GM12878 (cell line): ENCODE data around the gene CTR9. TPM values are rescaled to one million over a fixed set of nuclear protein-coding genes. Genes with fewer than 3 reads are reported as not detected.

Experiments
- ATAC-seq: fragments of 200-7000 bp; cut with Tn5 transposase; 3 replicates; pipeline ENCODE4 v1.9.1; 2020; ENCODE audit warnings: mild to moderate bottlenecking, moderate library complexity
- BruUV-seq: library from RNA; stranded (reverse); fragments of 400-500 nt; replicated peaks from 2 replicates; lab custom pipeline; 2021; lab: Mats Ljungman, UMichigan
- CTCF ChIA-PET: fragments of 300-600 bp; sonication (Branson Sonifier 250); formaldehyde crosslinking; extraction: SDS; loops from one replicate; lab custom pipeline; 2021; ENCODE audit warnings: inconsistent platforms; lab: Yijun Ruan, JAX
- POLR2A ChIA-PET: fragments of 350-600 bp; formaldehyde crosslinking; extraction: SDS; loops from one replicate; lab custom pipeline; 2021; ENCODE audit warnings: inconsistent platforms; lab: Charles Lee
- RAD21 ChIA-PET: fragments of 300-600 bp; sonication (Branson Sonifier 250); formaldehyde crosslinking; loops from one replicate; lab custom pipeline; 2023; ENCODE audit warnings: antibody characterized with exemption; ENCODE audit not compliant: unreplicated experiment; lab: Charles Lee
- SMC1A ChIA-PET: fragments of 300-600 bp; sonication (Branson Sonifier 250); formaldehyde crosslinking; loops from one replicate; lab custom pipeline; 2023; ENCODE audit not compliant: unreplicated experiment, uncharacterized antibody; lab: Charles Lee
- DNase-seq: peaks from one replicate; pipeline ENCODE4 v3.0.0-alpha.2; 2011; ENCODE audit warnings: low read depth, low spot score
- FAIRE-seq: peaks from 3 replicates; lab custom pipeline; 2011; peaks lifted over from hg19 to GRCh38; lab: Jason Lieb, UNC
- H2AFZ ChIP-seq: 2 replicates; pipeline ENCODE4 v1.6.0; 2011; ENCODE audit warnings: low read depth, low read length, control low read depth; ENCODE audit not compliant: control insufficient read depth
- H3K27ac ChIP-seq: 2 replicates; pipeline ENCODE4 v1.5.1; 2011; ENCODE audit warnings: control low read depth; ENCODE audit not compliant: control insufficient read depth, insufficient read depth
- H3K27me3 ChIP-seq, 2 experiments: replicated peaks in 1 of 2; 2 replicates each; pipeline versions ENCODE4 v1.6.0 to v1.6.1; 2011; ENCODE audit warnings: low read length in 1 of 2; ENCODE audit not compliant: control insufficient read depth in 2 of 2, insufficient read depth in 2 of 2
- H3K36me3 ChIP-seq, 2 experiments: 2 replicates each; pipeline ENCODE4 v1.5.1; 2011; ENCODE audit warnings: low read length in 1 of 2; ENCODE audit not compliant: control insufficient read depth in 2 of 2, insufficient read depth in 2 of 2
- H3K4me1 ChIP-seq: 2 replicates; pipeline ENCODE4 v1.6.1; 2011; ENCODE audit warnings: mild to moderate bottlenecking, low read length, moderate library complexity, mixed read lengths; ENCODE audit not compliant: control insufficient read depth, insufficient read depth
- H3K4me2 ChIP-seq: 2 replicates; pipeline ENCODE4 v1.6.0; 2011; ENCODE audit warnings: control low read depth; ENCODE audit not compliant: control insufficient read depth, insufficient read depth
- H3K4me3 ChIP-seq: fragments of 200-600 bp; sonication (generic); 2 replicates; pipeline ENCODE4 v1.5.1; 2016
- H3K79me2 ChIP-seq: 2 replicates; pipeline ENCODE4 v1.6.0; 2011; ENCODE audit warnings: low read length; ENCODE audit not compliant: control insufficient read depth, insufficient read depth
- H3K9ac ChIP-seq: 2 replicates; pipeline ENCODE4 v1.8.0; 2011; ENCODE audit warnings: low read length, control low read depth, mixed read lengths; ENCODE audit not compliant: control insufficient read depth, insufficient read depth
- H3K9me3 ChIP-seq: replicated peaks from 3 replicates; pipeline ENCODE4 v1.5.1; 2011; ENCODE audit warnings: mild to moderate bottlenecking, low read length; ENCODE audit not compliant: control insufficient read depth, insufficient read depth
- H4K20me1 ChIP-seq: 2 replicates; pipeline ENCODE4 v1.6.0; 2011; ENCODE audit not compliant: control insufficient read depth, insufficient read depth
- ATF7 ChIP-seq: fragments of 450-650 bp; IDR thresholded peaks from 2 replicates; pipeline ENCODE4 v1.6.1; 2016; ENCODE audit warnings: low read depth, mild to moderate bottlenecking
- CHD1 ChIP-seq: IDR thresholded peaks from 2 replicates; pipeline ENCODE4 v1.6.1; 2012; ENCODE audit warnings: low read depth, low read length, improper control_type of control experiment
- CREM ChIP-seq: IDR thresholded peaks from 2 replicates; pipeline ENCODE4 v1.6.1; 2014; ENCODE audit warnings: antibody characterized with exemption, low read depth
- ETV6 ChIP-seq, 2 experiments: fragments of 450-650 bp in 1 of 2; IDR thresholded peaks in 1 of 2; conservative IDR thresholded peaks in 1 of 2; 2 replicates each; pipeline ENCODE4 v1.6.1; 2014; ENCODE audit warnings: antibody characterized with exemption in 1 of 2, borderline replicate concordance in 1 of 2, low read depth in 1 of 2, mild to moderate bottlenecking in 1 of 2, moderate library complexity in 1 of 2
- GABPA ChIP-seq: IDR thresholded peaks from 2 replicates; pipeline ENCODE4 v1.6.1; 2014; ENCODE audit warnings: antibody characterized with exemption, low read depth, mild to moderate bottlenecking, inconsistent platforms
- GATAD2B ChIP-seq: fragments of 450-650 bp; conservative IDR thresholded peaks from 2 replicates; pipeline ENCODE4 v1.6.1; 2017; ENCODE audit warnings: low read depth, mild to moderate bottlenecking, moderate library complexity
- KAT2A ChIP-seq: conservative IDR thresholded peaks from 2 replicates; pipeline ENCODE4 v1.6.1; 2011; ENCODE audit warnings: low read depth, low read length; ENCODE audit not compliant: control insufficient read depth
- MEF2B ChIP-seq: fragments of 450-650 bp; IDR thresholded peaks from 2 replicates; pipeline ENCODE4 v1.6.1; 2018; ENCODE audit warnings: mild to moderate bottlenecking, moderate library complexity; ENCODE audit not compliant: partially characterized antibody, poor library complexity, severe bottlenecking
- RELA ChIP-seq: fragments of 450-650 bp; IDR thresholded peaks from 2 replicates; pipeline ENCODE4 v1.8.0; 2014; ENCODE audit warnings: borderline replicate concordance; ENCODE audit not compliant: partially characterized antibody
- SMAD1 ChIP-seq: fragments of 450-650 bp; IDR thresholded peaks from 2 replicates; pipeline ENCODE4 v1.6.1; 2018; ENCODE audit warnings: mild to moderate bottlenecking, low read depth; ENCODE audit not compliant: partially characterized antibody
- TCF3 ChIP-seq: IDR thresholded peaks from 2 replicates; pipeline ENCODE4 v1.6.1; 2012; ENCODE audit warnings: low read depth, mild to moderate bottlenecking, low read length, borderline replicate concordance; ENCODE audit not compliant: insufficient read depth
- TCF7 ChIP-seq: IDR thresholded peaks from 2 replicates; pipeline ENCODE4 v1.6.1; 2014; ENCODE audit warnings: antibody characterized with exemption, borderline replicate concordance
- ZSCAN29 ChIP-seq: fragments of 450-650 bp; IDR thresholded peaks from 2 replicates; pipeline ENCODE4 v1.6.1; 2017; ENCODE audit warnings: mild to moderate bottlenecking, moderate library complexity
- ZZZ3 ChIP-seq: IDR thresholded peaks from 2 replicates; pipeline ENCODE4 v1.6.1; 2011; ENCODE audit warnings: low read depth; ENCODE audit not compliant: control insufficient read depth, insufficient read length
- WGBS: methylation state at CpG from one replicate; pipeline ENCODE4 v1.1.6; 2016; ENCODE audit warnings: low lambda C conversion rate; ENCODE audit not compliant: insufficient replicate concordance, insufficient coverage; ENCODE audit errors: missing lambda C conversion rate; 5-methylcytosine and 5-hydroxymethylcytosine counted together
- in situ Hi-C: fragments of 300-500 bp; cut with MboI; formaldehyde crosslinking; loops from 9 replicates; pipeline ENCODE4 v1.14.3; 2018; ENCODE audit warnings: mixed read lengths
- intact Hi-C: fragments of 100-400 bp; cut with micrococcal nuclease; formaldehyde crosslinking; loops from one replicate; pipeline ENCODE4 v1.14.2; 2022; ENCODE audit not compliant: unreplicated experiment
- polyA plus RNA-seq, 11 experiments: library from polyadenylated mRNA; depleted of rRNA in 4 of 11; unstranded in 6 of 11; stranded (reverse) in 5 of 11; fragments of >200 nt; fragmentation: Nextera tagmentation in 4 of 11; fragmentation: Illumina TruSeq in 1 of 11; extraction: Ambion mirVana in 4 of 11; extraction: Trizol in 1 of 11; gene quantifications; 1 replicate in 1 of 11; 2 replicates in 10 of 11; pipeline versions ENCODE4 v1.2.1 to v1.2.3, GENCODE V29; 2011 to 2016; ENCODE audit warnings: inconsistent platforms in 2 of 11, missing spikeins in 2 of 11, low read depth in 1 of 11
- total RNA-seq, 4 experiments: library from RNA; depleted of rRNA in 3 of 4; stranded (reverse); fragments of >200 nt in 3 of 4; fragmentation: Illumina TruSeq in 1 of 4; extraction: Trizol in 1 of 4; gene quantifications; 2 replicates each; pipeline versions ENCODE4 v1.2.1 to v1.2.3, GENCODE V29; 2013 to 2021
- TF ChIP-seq, protein P1 (sequence below): IDR thresholded peaks from 2 replicates; pipeline ENCODE4 v1.6.1; 2011; ENCODE audit warnings: low read depth, mild to moderate bottlenecking, low read length, moderate library complexity, borderline replicate concordance; ENCODE audit errors: extremely low read depth
- TF ChIP-seq, protein P2 (sequence below): fragments of 450-650 bp; IDR thresholded peaks from 2 replicates; pipeline ENCODE4 v1.6.1; 2017; ENCODE audit warnings: mild to moderate bottlenecking, moderate library complexity
- TF ChIP-seq, protein P3 (sequence below): fragments of 450-650 bp; formaldehyde crosslinking; IDR thresholded peaks from 2 replicates; pipeline ENCODE4 v1.4.0; 2020; ENCODE audit warnings: mild to moderate bottlenecking, moderate library complexity

CTR9 gene
- total and polyA plus RNA-seq, 10 of the 15 experiments (the other 5 are each of a cell fraction or from before 2014, with no cell fraction given): 13.9 to 54.9 (median 28.9) TPM

DNA sequence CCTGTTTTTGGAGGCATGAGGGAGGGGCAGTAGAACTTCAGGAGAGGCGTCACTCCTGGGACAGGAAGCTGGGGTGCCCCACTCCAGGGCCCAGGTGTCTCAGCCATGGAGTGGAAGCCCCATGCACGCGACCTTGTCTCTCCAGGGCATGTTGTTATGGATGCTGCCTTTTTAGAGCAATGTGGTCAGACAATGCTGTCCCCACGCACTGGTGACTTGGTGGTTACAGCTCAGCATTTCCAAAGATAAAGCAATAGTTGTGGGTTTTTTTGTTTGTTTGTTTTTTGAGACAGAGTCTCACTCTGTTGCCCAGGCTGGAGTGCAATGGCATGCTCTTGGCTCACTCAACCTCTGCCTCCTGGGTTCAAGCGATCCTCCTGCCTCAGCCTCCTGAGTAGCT lies 35.4 kb downstream of the CTR9 start:
- no peaks in the 10 kb centered on the region for H3K36me3 ChIP-seq
- no peaks in the 10 kb centered on the region for H3K4me1 ChIP-seq
- RAD21 ChIA-PET: no interaction called here
- CTCF ChIA-PET: interaction anchor here (0.8 to 1.4 kb wide), 2 partner anchors 16 to 241 kb away, joined by 3 to 4 read pairs; no protein-coding TSS in a partner anchor
- in situ Hi-C loops: no loop called here
- H3K9ac ChIP-seq: no peak overlapping the region
- no peak overlapping the region for H3K4me3 ChIP-seq
- FAIRE-seq (no peak), ATAC-seq (no peak), DNase-seq (no peak)
- no peak overlapping the region for H3K4me2 ChIP-seq
- no peaks in the 10 kb centered on the region for H3K9me3 ChIP-seq
- no peaks in the 10 kb centered on the region for H3K27me3 ChIP-seq
- intact Hi-C loops: no loop called here
- H4K20me1 ChIP-seq: no peaks in the 10 kb centered on the region
- SMC1A ChIA-PET: no interaction called here
- no TSS peak for BruUV-seq
- no peak overlapping the region for H2AFZ ChIP-seq
- no peak overlapping the region for H3K27ac ChIP-seq
- POLR2A ChIA-PET: interaction anchor here (0.6 kb wide), 1 partner anchor 13 kb away, joined by 4 read pairs; no protein-coding TSS in a partner anchor
- H3K79me2 ChIP-seq: no peaks in the 10 kb centered on the region
- 74% methylated on average over 5 of the region's 5 CpGs for WGBS
- TF ChIP-seq ZSCAN29 (no peak), TCF7 (no peak), CREM (no peak), KAT2A (no peak), TCF3 (no peak), RELA (no peak), ZZZ3 (no peak), SMAD1 (no peak), ATF7 (no peak), MEF2B (no peak), GATAD2B (no peak), GABPA (no peak), CHD1 (no peak), ETV6 (conservative IDR thresholded peaks at IDR 0.05 in 1 of 2, IDR thresholded peaks at IDR 0.05 in 1 of 2; ENCODE audit: borderline replicate concordance in 1 of 2, low read depth in 1 of 2) (no peak)
- TF ChIP-seq, protein P1, sequence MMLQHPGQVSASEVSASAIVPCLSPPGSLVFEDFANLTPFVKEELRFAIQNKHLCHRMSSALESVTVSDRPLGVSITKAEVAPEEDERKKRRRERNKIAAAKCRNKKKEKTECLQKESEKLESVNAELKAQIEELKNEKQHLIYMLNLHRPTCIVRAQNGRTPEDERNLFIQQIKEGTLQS: no peak
- TF ChIP-seq, protein P2, sequence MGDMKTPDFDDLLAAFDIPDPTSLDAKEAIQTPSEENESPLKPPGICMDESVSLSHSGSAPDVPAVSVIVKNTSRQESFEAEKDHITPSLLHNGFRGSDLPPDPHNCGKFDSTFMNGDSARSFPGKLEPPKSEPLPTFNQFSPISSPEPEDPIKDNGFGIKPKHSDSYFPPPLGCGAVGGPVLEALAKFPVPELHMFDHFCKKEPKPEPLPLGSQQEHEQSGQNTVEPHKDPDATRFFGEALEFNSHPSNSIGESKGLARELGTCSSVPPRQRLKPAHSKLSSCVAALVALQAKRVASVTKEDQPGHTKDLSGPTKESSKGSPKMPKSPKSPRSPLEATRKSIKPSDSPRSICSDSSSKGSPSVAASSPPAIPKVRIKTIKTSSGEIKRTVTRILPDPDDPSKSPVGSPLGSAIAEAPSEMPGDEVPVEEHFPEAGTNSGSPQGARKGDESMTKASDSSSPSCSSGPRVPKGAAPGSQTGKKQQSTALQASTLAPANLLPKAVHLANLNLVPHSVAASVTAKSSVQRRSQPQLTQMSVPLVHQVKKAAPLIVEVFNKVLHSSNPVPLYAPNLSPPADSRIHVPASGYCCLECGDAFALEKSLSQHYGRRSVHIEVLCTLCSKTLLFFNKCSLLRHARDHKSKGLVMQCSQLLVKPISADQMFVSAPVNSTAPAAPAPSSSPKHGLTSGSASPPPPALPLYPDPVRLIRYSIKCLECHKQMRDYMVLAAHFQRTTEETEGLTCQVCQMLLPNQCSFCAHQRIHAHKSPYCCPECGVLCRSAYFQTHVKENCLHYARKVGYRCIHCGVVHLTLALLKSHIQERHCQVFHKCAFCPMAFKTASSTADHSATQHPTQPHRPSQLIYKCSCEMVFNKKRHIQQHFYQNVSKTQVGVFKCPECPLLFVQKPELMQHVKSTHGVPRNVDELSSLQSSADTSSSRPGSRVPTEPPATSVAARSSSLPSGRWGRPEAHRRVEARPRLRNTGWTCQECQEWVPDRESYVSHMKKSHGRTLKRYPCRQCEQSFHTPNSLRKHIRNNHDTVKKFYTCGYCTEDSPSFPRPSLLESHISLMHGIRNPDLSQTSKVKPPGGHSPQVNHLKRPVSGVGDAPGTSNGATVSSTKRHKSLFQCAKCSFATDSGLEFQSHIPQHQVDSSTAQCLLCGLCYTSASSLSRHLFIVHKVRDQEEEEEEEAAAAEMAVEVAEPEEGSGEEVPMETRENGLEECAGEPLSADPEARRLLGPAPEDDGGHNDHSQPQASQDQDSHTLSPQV: no peak
- TF ChIP-seq, protein P3, sequence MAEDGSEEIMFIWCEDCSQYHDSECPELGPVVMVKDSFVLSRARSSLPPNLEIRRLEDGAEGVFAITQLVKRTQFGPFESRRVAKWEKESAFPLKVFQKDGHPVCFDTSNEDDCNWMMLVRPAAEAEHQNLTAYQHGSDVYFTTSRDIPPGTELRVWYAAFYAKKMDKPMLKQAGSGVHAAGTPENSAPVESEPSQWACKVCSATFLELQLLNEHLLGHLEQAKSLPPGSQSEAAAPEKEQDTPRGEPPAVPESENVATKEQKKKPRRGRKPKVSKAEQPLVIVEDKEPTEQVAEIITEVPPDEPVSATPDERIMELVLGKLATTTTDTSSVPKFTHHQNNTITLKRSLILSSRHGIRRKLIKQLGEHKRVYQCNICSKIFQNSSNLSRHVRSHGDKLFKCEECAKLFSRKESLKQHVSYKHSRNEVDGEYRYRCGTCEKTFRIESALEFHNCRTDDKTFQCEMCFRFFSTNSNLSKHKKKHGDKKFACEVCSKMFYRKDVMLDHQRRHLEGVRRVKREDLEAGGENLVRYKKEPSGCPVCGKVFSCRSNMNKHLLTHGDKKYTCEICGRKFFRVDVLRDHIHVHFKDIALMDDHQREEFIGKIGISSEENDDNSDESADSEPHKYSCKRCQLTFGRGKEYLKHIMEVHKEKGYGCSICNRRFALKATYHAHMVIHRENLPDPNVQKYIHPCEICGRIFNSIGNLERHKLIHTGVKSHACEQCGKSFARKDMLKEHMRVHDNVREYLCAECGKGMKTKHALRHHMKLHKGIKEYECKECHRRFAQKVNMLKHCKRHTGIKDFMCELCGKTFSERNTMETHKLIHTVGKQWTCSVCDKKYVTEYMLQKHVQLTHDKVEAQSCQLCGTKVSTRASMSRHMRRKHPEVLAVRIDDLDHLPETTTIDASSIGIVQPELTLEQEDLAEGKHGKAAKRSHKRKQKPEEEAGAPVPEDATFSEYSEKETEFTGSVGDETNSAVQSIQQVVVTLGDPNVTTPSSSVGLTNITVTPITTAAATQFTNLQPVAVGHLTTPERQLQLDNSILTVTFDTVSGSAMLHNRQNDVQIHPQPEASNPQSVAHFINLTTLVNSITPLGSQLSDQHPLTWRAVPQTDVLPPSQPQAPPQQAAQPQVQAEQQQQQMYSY (CRISPR knock-in tag): no peak
